ENCODE measurements around the gene FARP1.

DNA sequence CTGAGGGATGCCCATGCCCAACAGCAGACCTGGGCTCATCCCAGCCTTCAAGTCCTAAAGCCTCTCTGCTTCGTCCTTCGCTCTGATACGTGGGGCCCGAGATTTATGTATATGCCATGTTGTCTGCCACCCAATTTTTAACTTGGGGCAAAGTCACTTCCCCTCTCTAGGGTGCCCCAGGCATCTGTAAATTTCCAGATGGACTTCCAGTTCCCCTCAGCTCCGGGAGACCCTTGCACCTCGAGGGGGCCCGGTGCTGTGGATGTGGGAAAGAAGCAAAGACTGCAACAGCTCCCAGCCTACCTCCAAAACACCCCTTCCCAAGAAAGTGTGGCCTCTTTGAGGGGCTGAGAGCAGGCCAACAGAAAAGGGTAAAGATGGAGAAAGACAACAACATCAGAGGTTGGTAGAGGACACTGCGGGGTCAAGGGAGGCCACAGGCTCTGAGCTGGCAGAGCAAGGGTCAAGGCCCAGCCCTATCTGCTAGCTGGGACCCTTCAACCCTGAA is 336.7 kb downstream of the FARP1 start:
- TF ChIP-seq ZFP36 (IDR thresholded peaks at IDR 0.05; ENCODE audit: borderline replicate concordance, partially characterized antibody) = no peak
- TF ChIP-seq CEBPB (IDR thresholded peaks at IDR 0.05) = no peak
- TF ChIP-seq, protein P1, sequence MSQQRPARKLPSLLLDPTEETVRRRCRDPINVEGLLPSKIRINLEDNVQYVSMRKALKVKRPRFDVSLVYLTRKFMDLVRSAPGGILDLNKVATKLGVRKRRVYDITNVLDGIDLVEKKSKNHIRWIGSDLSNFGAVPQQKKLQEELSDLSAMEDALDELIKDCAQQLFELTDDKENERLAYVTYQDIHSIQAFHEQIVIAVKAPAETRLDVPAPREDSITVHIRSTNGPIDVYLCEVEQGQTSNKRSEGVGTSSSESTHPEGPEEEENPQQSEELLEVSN (IDR thresholded peaks at IDR 0.05; ENCODE audit: borderline replicate concordance, low read depth) = no peak
- TF ChIP-seq, protein P2, sequence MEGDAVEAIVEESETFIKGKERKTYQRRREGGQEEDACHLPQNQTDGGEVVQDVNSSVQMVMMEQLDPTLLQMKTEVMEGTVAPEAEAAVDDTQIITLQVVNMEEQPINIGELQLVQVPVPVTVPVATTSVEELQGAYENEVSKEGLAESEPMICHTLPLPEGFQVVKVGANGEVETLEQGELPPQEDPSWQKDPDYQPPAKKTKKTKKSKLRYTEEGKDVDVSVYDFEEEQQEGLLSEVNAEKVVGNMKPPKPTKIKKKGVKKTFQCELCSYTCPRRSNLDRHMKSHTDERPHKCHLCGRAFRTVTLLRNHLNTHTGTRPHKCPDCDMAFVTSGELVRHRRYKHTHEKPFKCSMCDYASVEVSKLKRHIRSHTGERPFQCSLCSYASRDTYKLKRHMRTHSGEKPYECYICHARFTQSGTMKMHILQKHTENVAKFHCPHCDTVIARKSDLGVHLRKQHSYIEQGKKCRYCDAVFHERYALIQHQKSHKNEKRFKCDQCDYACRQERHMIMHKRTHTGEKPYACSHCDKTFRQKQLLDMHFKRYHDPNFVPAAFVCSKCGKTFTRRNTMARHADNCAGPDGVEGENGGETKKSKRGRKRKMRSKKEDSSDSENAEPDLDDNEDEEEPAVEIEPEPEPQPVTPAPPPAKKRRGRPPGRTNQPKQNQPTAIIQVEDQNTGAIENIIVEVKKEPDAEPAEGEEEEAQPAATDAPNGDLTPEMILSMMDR (IDR thresholded peaks at IDR 0.05) = no peak
- TF ChIP-seq, protein P3, sequence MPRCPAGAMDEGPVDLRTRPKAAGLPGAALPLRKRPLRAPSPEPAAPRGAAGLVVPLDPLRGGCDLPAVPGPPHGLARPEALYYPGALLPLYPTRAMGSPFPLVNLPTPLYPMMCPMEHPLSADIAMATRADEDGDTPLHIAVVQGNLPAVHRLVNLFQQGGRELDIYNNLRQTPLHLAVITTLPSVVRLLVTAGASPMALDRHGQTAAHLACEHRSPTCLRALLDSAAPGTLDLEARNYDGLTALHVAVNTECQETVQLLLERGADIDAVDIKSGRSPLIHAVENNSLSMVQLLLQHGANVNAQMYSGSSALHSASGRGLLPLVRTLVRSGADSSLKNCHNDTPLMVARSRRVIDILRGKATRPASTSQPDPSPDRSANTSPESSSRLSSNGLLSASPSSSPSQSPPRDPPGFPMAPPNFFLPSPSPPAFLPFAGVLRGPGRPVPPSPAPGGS (IDR thresholded peaks at IDR 0.05) = no peak
- TF ChIP-seq POLR2A (IDR thresholded peaks at IDR 0.05; ENCODE audit: low read length) = no peak
- TF ChIP-seq MYC (IDR thresholded peaks at IDR 0.05; ENCODE audit: borderline replicate concordance, low read length) = no peak
- TF ChIP-seq POLR2AphosphoS2 (conservative IDR thresholded peaks at IDR 0.05; ENCODE audit: low read length) = no peak
- TF ChIP-seq EP300 (IDR thresholded peaks at IDR 0.05) = no peak
- TF ChIP-seq, protein P4, sequence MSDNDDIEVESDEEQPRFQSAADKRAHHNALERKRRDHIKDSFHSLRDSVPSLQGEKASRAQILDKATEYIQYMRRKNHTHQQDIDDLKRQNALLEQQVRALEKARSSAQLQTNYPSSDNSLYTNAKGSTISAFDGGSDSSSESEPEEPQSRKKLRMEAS (IDR thresholded peaks at IDR 0.05) = no peak
- TF ChIP-seq USF2 (IDR thresholded peaks at IDR 0.05) = no peak

All from A549 (cell line).